Gastroesophageal sphincter (tissue), 4 donors: ENCODE data around the gene CFAP46. TPM values are rescaled to one million over a fixed set of nuclear protein-coding genes. Genes with fewer than 3 reads are reported as not detected.

Source experiments
- ATAC-seq: fragments of 150-250 bp; one replicate; pipeline ENCODE4 v1.9.1; 2016; ENCODE audit warnings: mild to moderate bottlenecking, moderate library complexity
- H3K27ac ChIP-seq, 4 donors: fragments of 200-600 bp; sonication (generic) in 3 of 4; 1 replicate in 3 of 4; 2 replicates in 1 of 4; pipeline ENCODE4 v1.5.1; 2016 to 2019
- H3K27me3 ChIP-seq: fragments of 200-600 bp; sonication (generic); one replicate; pipeline ENCODE4 v1.5.1; 2019
- H3K36me3 ChIP-seq, 2 donors: fragments of 200-600 bp; sonication (generic); one replicate each; pipeline ENCODE4 v1.5.1; 2019; ENCODE audit warnings: control low read depth in 1 of 2
- H3K4me1 ChIP-seq, 3 donors: fragments of 200-600 bp; sonication (generic); 1 replicate in 2 of 3; 2 replicates in 1 of 3; pipeline ENCODE4 v1.5.1; 2016 to 2019; ENCODE audit warnings: control low read depth in 2 of 3
- H3K4me3 ChIP-seq, 2 donors: fragments of 200-600 bp; sonication (generic); one replicate each; pipeline ENCODE4 v1.5.1; 2019; ENCODE audit warnings: mild to moderate bottlenecking in 1 of 2, moderate library complexity in 1 of 2
- H3K9me3 ChIP-seq, 3 donors: fragments of 200-600 bp; sonication (generic); one replicate each; pipeline ENCODE4 v1.5.1; 2017 to 2019; ENCODE audit warnings: control low read depth in 2 of 3
- EP300 ChIP-seq: sonication (generic); formaldehyde crosslinking; IDR thresholded peaks from one replicate; pipeline ENCODE4 v1.6.1; 2017; ENCODE audit warnings: antibody characterized with exemption, mild to moderate bottlenecking
- POLR2A ChIP-seq, 2 donors: fragments of 450-650 bp; IDR thresholded peaks; one replicate each; pipeline ENCODE4 v1.6.1; 2017; ENCODE audit warnings: antibody characterized with exemption in 2 of 2, mild to moderate bottlenecking in 2 of 2, moderate library complexity in 1 of 2
- POLR2AphosphoS5 ChIP-seq: sonication (generic); formaldehyde crosslinking; IDR thresholded peaks from one replicate; pipeline ENCODE4 v1.6.1; 2017; ENCODE audit warnings: antibody characterized with exemption
- WGBS, 2 donors: methylation state at CpG; one replicate each; pipeline ENCODE4 v1.1.5; 2018; ENCODE audit warnings: low coverage in 1 of 2; 5-methylcytosine and 5-hydroxymethylcytosine counted together
- total RNA-seq, 4 donors: library from RNA; depleted of rRNA; stranded (reverse); fragments of >200 nt; gene quantifications; one replicate each; pipeline ENCODE4 v1.1.0, GENCODE V29; 2016
- TF ChIP-seq, protein P1 (sequence below), 4 experiments: fragments of 200-600 bp in 2 of 4; fragments of 450-650 bp in 2 of 4; sonication (generic) in 1 of 4; IDR thresholded peaks; one replicate each; pipeline ENCODE4 v1.5.1; 2017 to 2019; ENCODE audit warnings: antibody characterized with exemption in 4 of 4, mild to moderate bottlenecking in 2 of 4, moderate library complexity in 2 of 4

Gene CFAP46
- total RNA-seq, 4 donors from 2014 or later, result 0.27 to 2.2 (median 0.30) TPM; not detected in 1

DNA sequence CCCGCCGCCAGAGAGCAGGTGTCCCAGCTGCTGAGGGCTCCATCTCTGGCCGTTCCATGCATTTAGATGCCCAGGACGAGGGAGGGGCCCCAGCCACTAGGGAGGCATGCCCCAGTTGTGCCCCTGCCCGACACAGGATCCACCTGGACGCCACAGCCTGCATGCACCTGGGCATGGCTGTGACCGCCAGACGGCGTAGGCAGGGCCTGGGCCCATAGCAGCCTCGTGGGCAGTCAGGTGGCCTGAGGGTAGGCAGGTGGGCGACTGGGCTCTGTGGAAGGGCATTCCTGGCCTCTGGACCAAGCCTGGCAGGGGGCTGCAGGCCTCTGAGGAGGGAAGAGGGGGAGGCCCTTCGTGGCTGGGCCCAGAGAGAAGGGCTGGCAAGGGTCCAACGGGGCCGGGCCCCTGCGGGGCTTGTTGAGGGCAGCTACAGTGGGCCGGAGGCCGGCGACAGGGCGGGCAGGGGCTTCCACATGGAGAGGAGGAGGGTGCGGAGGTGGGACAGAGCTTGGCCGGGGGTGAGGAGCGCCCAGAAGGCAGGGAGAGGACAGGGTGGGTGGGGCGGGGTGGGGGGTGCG lies 80.4 kb downstream of the CFAP46 start:
- no peak overlapping the region for H3K27ac ChIP-seq
- no peaks in the 10 kb centered on the region for H3K36me3 ChIP-seq
- peaks cover 79% of the 10 kb centered on the region for H3K27me3 ChIP-seq
- H3K9me3 ChIP-seq, result peaks cover 0 to 7% (median 0%) of the 10 kb centered on the region in 3 donors
- no peak overlapping the region for H3K4me3 ChIP-seq
- 20 to 50% methylated on average over 1 to 2 of the region's 24 CpGs for WGBS, 2 donors
- no peak for TF ChIP-seq POLR2A (IDR thresholded peaks at IDR 0.05)
- TF ChIP-seq EP300, result no peak
- TF ChIP-seq POLR2AphosphoS5, result no peak
- TF ChIP-seq, protein P1, sequence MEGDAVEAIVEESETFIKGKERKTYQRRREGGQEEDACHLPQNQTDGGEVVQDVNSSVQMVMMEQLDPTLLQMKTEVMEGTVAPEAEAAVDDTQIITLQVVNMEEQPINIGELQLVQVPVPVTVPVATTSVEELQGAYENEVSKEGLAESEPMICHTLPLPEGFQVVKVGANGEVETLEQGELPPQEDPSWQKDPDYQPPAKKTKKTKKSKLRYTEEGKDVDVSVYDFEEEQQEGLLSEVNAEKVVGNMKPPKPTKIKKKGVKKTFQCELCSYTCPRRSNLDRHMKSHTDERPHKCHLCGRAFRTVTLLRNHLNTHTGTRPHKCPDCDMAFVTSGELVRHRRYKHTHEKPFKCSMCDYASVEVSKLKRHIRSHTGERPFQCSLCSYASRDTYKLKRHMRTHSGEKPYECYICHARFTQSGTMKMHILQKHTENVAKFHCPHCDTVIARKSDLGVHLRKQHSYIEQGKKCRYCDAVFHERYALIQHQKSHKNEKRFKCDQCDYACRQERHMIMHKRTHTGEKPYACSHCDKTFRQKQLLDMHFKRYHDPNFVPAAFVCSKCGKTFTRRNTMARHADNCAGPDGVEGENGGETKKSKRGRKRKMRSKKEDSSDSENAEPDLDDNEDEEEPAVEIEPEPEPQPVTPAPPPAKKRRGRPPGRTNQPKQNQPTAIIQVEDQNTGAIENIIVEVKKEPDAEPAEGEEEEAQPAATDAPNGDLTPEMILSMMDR (IDR thresholded peaks at IDR 0.05), result no peak
- ATAC-seq, result no peak
- H3K4me1 ChIP-seq, result peaks cover 0 to 8% (median 0%) of the 10 kb centered on the region in 3 donors

DNA sequence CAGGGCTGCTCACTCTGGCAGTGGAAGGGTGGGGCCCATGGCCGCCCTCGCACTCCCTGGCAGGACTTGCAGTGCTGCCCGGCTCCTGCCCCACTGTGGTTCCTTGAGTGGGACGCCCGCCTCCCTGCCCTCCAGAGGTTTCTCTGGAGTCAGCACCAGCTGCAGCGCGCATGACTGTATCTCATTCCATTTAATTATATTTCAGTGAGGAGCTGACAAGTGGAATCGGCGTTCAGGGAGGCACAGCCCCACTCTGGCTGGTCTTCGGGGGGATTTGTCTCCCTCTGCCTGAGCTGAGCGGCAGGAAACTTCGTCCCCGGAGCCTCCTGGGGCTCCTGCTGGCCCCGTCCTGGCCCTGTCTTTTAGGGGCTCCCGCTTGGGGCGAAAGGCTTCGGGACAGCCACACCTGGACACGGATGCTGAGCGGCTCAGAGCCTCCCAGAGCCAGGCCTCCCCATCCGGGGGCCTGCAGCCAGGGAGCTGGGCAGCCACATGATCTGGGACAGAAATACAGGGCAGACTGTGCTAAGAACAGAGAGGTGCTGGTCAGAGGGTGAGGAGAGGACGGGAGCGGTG lies 81.2 kb downstream of the CFAP46 start:
- WGBS, 2 donors, result 60% methylated on average over 8 of the region's 22 CpGs; no CpG with 5 or more reads in 1 of the 2 donors
- H3K27me3 ChIP-seq, result peaks cover 84% of the 10 kb centered on the region

DNA sequence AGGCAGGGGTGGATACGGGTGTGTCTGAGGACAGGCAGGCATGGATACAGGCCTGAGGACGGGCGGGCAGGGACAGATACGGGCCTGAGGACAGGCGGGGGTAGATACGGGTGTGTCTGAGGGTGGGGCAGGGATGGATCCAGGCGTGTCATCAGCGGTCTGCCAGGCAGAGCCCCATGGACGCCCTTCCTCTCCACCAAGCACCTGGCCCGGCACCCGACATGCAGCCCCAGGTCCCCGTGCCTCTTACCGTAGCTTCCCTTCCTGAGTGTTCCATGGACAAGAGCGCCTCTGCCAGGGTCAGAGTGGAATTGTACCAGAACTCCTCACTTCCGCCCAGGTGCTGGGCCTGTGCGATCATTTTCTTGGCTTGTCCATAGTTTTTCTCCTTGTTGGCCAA lies 81.8 kb downstream of the CFAP46 start:
- Histone ChIP-seq H3K27me3 (peaks cover 89% of the 10 kb centered on the region), H3K27ac (no peak overlapping the region), H3K36me3 (no peaks in the 10 kb centered on the region), H3K4me1 (peaks cover 0 to 8% (median 0%) of the 10 kb centered on the region in 3 donors), H3K4me3 (no peak overlapping the region), H3K9me3 (peaks cover 0 to 21% (median 0%) of the 10 kb centered on the region in 3 donors)
- 84 to 95% methylated on average over 6 of the region's 16 CpGs for WGBS, 2 donors
- TF ChIP-seq, protein P1 (IDR thresholded peaks at IDR 0.05), result no peak
- TF ChIP-seq POLR2AphosphoS5 (no peak), POLR2A (IDR thresholded peaks at IDR 0.05) (no peak), EP300 (no peak)
- ATAC-seq, result no peak

More for the DNA sequence above, 81.2 kb downstream of the CFAP46 start:
- ATAC-seq, result no peak
- no peak overlapping the region for H3K4me3 ChIP-seq
- peaks cover 0 to 14% (median 0%) of the 10 kb centered on the region in 3 donors for H3K9me3 ChIP-seq
- no peak overlapping the region for H3K27ac ChIP-seq
- TF ChIP-seq, protein P1 (IDR thresholded peaks at IDR 0.05), result no peak
- TF ChIP-seq POLR2A (IDR thresholded peaks at IDR 0.05) (no peak), EP300 (no peak), POLR2AphosphoS5 (no peak)
- no peaks in the 10 kb centered on the region for H3K36me3 ChIP-seq
- H3K4me1 ChIP-seq, result peaks cover 0 to 8% (median 0%) of the 10 kb centered on the region in 3 donors

DNA sequence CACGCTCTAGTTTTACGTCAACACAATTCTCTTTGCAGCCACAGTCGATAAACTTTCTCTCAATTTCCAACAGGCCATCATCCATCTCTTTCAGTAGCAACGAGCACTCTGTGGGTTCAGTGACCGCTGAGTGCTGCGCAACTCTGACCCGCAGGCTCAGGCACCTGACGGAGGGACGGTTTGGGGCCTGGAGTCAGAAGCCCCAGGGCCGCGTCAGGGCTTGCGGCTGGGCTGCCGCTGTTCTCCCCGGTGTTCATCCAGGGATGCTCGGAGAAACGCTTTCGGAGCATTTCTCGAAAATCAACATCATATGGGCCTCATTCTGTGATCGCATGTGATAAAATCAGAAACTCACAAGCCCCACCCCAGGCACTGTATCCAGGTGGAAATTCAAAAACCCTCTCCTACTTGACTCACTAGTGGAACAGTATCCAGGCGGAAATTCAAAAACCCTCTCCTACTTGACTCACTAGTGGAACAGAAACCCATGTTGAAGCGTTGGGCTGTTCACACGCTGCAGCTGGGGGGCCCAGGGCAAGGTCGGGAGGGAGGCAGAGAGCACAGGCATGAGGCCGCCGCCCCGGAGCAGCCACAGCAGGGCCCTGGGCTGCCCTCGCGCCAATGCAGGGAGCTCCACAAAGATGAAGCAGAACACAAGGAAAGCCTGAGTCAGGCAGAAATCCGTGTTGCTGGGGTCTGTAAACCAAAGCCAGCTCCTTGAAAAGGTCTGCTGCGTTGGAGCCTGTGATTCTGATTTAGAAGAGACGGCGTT lies 83.1 kb downstream of the CFAP46 start:
- Histone ChIP-seq H3K27me3 (peaks cover 83% of the 10 kb centered on the region), H3K9me3 (peaks cover 0 to 29% (median 0%) of the 10 kb centered on the region in 3 donors), H3K36me3 (no peaks in the 10 kb centered on the region), H3K27ac (no peak overlapping the region), H3K4me1 (peaks cover 0 to 8% (median 0%) of the 10 kb centered on the region in 3 donors), H3K4me3 (no peak overlapping the region)
- 90% methylated on average over 12 of the region's 32 CpGs; no CpG with 5 or more reads in 1 of the 2 donors for WGBS, 2 donors
- no peak for ATAC-seq
- no peak for TF ChIP-seq POLR2A (IDR thresholded peaks at IDR 0.05)
- TF ChIP-seq EP300, result no peak
- TF ChIP-seq, protein P1 (IDR thresholded peaks at IDR 0.05), result no peak
- TF ChIP-seq POLR2AphosphoS5, result no peak
